Osteocyte (in vitro differentiated cells): ENCODE measurements around the gene RNF4. TPM values are rescaled to one million over a fixed set of nuclear protein-coding genes. Genes with fewer than 3 reads are reported as not detected.

Experiments
- DNase-seq: peaks from one replicate; pipeline ENCODE4 v3.0.0; 2021; ENCODE audit warnings: mixed read lengths; ENCODE audit not compliant: unreplicated experiment; ENCODE audit errors: extremely low spot score
- H3K27ac Mint-ChIP-seq: one replicate; pipeline ENCODE4 v1.8.0; 2021; ENCODE audit warnings: mild to moderate bottlenecking, mixed read lengths; ENCODE audit not compliant: unreplicated experiment
- H3K27me3 Mint-ChIP-seq: one replicate; pipeline ENCODE4 v1.8.0; 2021; ENCODE audit warnings: mixed read lengths; ENCODE audit not compliant: unreplicated experiment
- H3K36me3 Mint-ChIP-seq: one replicate; pipeline ENCODE4 v1.8.0; 2021; ENCODE audit warnings: mixed read lengths; ENCODE audit not compliant: unreplicated experiment
- H3K4me1 Mint-ChIP-seq: one replicate; pipeline ENCODE4 v1.8.0; 2021; ENCODE audit warnings: mixed read lengths; ENCODE audit not compliant: unreplicated experiment
- H3K4me3 Mint-ChIP-seq: one replicate; pipeline ENCODE4 v1.8.0; 2021; ENCODE audit warnings: mild to moderate bottlenecking, moderate library complexity, mixed read lengths; ENCODE audit not compliant: unreplicated experiment
- H3K9me3 Mint-ChIP-seq: one replicate; pipeline ENCODE4 v1.8.0; 2021; ENCODE audit warnings: mixed read lengths; ENCODE audit not compliant: unreplicated experiment
- total RNA-seq: library from RNA; stranded (reverse); gene quantifications from 2 replicates; pipeline ENCODE4 v1.2.1, GENCODE V29; 2021
- TF ChIP-seq, protein P1 (sequence below): fragments of 200-600 bp; sonication (generic); IDR thresholded peaks from 2 replicates; pipeline ENCODE4 v1.5.0; 2021; ENCODE audit warnings: antibody characterized with exemption, mild to moderate bottlenecking, moderate library complexity

The RNF4 gene
- total RNA-seq, 1 donor from 2014 or later, result 57.6 TPM

DNA sequence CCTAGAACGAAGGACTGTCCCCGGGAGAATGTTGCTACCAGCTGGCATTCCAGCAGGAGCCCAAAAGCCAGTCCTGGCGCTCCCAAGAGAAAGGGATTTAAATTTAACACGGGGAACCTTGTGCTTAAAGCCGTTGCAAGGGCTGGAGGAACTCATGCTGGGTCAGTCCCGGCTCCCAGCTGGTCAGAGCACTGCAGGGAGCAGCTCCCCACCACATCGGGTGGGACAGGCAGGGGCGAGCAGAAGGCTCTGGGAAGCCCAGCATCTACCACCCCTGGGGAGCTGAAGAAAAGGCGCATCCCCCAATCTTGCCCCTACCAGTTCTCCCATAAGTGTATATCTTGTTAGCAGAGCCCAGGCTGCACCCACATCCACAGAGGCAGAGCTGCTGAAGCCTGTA lies 34.5 kb upstream of the RNF4 start:
- no peaks in the 10 kb centered on the region for H3K9me3 Mint-ChIP-seq
- TF ChIP-seq, protein P1, sequence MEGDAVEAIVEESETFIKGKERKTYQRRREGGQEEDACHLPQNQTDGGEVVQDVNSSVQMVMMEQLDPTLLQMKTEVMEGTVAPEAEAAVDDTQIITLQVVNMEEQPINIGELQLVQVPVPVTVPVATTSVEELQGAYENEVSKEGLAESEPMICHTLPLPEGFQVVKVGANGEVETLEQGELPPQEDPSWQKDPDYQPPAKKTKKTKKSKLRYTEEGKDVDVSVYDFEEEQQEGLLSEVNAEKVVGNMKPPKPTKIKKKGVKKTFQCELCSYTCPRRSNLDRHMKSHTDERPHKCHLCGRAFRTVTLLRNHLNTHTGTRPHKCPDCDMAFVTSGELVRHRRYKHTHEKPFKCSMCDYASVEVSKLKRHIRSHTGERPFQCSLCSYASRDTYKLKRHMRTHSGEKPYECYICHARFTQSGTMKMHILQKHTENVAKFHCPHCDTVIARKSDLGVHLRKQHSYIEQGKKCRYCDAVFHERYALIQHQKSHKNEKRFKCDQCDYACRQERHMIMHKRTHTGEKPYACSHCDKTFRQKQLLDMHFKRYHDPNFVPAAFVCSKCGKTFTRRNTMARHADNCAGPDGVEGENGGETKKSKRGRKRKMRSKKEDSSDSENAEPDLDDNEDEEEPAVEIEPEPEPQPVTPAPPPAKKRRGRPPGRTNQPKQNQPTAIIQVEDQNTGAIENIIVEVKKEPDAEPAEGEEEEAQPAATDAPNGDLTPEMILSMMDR, result no peak
- peaks cover 3% of the 10 kb centered on the region for H3K4me1 Mint-ChIP-seq
- peaks cover 5% of the 10 kb centered on the region for H3K27me3 Mint-ChIP-seq
- no peak for DNase-seq
- no peak overlapping the region for H3K4me3 Mint-ChIP-seq
- no peak overlapping the region for H3K27ac Mint-ChIP-seq
- no peaks in the 10 kb centered on the region for H3K36me3 Mint-ChIP-seq

DNA sequence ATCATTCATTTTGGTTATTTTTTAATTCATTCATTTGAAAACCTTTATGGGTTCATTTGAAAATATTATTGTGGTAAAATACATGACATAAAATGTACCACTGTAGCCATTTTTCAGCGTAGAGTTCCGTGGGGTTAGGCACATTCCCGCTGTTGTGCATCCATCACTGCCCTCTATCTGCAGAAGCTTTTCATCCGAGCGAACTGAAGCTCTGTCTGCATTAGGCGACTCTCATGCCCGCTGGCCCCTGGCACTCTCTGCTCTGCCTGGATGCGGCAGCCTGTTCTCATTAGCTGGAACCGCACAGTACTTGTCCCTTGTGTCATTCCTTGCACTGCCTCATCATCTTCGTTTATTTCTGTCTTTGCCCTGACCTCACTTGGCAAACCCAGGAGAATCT lies 32.6 kb upstream of the RNF4 start:
- peaks cover 3% of the 10 kb centered on the region for H3K4me1 Mint-ChIP-seq
- no peak overlapping the region for H3K27ac Mint-ChIP-seq
- TF ChIP-seq, protein P1, result peak; percentile 36
- DNase-seq, result no peak
- H3K27me3 Mint-ChIP-seq, result peaks cover 4% of the 10 kb centered on the region
- H3K36me3 Mint-ChIP-seq, result no peaks in the 10 kb centered on the region
- no peaks in the 10 kb centered on the region for H3K9me3 Mint-ChIP-seq
- H3K4me3 Mint-ChIP-seq, result no peak overlapping the region

DNA sequence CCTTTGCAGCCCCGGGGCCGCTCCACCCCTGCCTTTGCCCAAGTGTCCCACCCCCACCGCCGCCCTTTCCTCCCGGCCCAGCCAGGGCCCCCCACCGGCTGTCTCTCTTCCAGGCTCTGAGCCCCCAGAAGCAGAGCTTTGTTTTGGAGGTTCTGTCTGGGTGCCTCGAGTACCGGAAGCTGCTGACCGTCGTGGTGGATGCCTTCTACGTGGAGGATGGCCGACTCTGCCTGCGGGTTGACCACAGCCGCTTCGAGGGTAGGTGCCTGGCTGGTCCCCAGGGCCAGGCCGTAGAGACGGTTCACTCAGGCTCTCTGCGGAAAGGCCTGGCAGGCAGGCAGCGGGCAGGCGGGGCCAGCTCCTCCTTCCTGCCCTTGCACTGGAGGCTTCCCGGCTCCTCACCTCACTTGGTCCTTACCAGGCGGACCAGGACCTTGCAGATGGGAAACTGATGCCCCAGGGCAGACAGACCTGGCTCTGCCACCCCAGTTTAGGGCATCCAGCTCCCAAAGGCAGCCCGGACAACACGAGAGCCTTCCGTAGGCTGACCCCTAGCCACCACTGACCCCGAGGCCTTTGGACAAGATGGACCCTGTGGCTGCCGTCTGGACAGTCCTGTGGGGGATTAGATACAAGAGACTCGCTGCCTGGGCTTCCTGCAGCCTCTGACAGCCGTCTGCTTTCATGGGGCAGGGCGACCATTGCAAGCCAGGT lies 32.0 kb upstream of the RNF4 start:
- no peaks in the 10 kb centered on the region for H3K9me3 Mint-ChIP-seq
- H3K27ac Mint-ChIP-seq, result no peak overlapping the region
- no peak overlapping the region for H3K4me3 Mint-ChIP-seq
- H3K27me3 Mint-ChIP-seq, result peaks cover under 1% of the 10 kb centered on the region
- no peak for DNase-seq
- no peaks in the 10 kb centered on the region for H3K36me3 Mint-ChIP-seq
- TF ChIP-seq, protein P1, result no peak
- peaks cover 3% of the 10 kb centered on the region for H3K4me1 Mint-ChIP-seq

DNA sequence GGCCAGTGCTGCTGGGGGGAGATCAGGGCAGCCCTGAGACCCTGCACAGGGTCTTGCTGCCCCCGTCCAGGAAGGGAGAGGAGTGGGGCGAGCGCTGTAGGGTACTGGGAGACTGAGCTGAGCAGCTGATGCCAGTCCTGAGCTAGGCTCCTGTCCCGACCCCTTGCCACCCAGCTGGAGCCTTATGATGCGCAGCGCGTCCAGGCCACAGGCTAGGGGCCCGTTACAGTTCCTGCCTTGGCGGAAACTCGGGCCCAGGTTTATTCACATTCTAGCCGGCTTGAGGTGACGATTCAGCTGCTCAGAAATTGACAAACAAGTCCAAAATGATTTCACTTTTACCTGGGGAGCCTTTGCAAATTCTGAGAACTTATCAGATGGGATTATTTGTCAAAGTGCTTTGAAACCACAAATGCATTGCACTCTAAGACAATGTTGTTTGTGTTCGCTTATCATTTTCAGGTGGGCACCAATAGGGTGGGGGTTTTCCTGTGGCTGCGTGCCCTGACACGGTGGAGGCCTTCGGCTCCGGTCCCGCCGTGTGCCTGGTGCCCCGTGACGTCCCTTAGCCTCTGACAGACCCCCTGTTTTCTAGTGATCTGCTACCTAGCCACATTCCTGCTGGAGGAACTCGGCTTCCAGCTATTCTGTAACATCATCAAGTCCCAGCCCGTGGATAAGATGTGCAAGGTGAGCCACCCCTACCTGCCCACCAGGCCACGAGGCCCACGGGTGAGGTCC lies 31.3 kb upstream of the RNF4 start:
- TF ChIP-seq, protein P1, result no peak
- no peak overlapping the region for H3K27ac Mint-ChIP-seq
- DNase-seq, result no peak
- H3K27me3 Mint-ChIP-seq, result no peaks in the 10 kb centered on the region
- no peak overlapping the region for H3K4me3 Mint-ChIP-seq
- H3K36me3 Mint-ChIP-seq, result no peaks in the 10 kb centered on the region
- H3K9me3 Mint-ChIP-seq, result no peaks in the 10 kb centered on the region
- peaks cover 3% of the 10 kb centered on the region for H3K4me1 Mint-ChIP-seq
